ENCODE measurements around the gene TMEM204. TPM values are rescaled to one million over a fixed set of nuclear protein-coding genes. Genes with fewer than 3 reads are reported as not detected.

TMEM204 gene
- total RNA-seq, 2 donors from 2014 or later: 2.9 to 5.0 TPM

DNA sequence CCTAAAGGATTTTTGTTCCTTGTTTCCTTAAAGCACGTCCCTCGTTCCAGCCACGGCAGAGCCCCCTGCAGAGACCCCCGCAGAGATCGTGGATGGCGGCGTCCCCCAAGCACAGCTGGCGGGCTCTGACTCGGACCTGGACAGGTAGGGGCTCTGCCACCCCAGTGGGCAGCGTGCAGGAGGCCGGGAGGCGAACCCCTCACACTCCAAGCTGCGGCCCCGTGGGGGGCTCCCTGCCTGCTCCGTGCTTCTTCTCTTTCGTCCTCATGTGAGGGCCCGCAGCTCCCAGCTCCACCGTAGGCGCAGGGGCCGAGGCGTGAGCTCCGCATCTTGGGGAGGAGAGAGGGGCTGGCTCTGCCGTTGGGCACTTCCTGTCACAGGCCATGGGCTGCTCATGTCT is 31.8 kb upstream of the TMEM204 start:
- Histone ChIP-seq H3K4me3 (no peak overlapping the region), H3K9me3 (no peaks in the 10 kb centered on the region), H3K4me1 (no peaks in the 10 kb centered on the region), H3K9ac (ENCODE audit: low read depth in 2 of 2, low read length in 2 of 2) (no peak overlapping the region), H3K27ac (no peak overlapping the region), H3K27me3 (no peaks in the 10 kb centered on the region), H3K36me3 (peaks cover 6% of the 10 kb centered on the region)
- TF ChIP-seq CTCF (IDR thresholded peaks at IDR 0.05): no peak
- no peak for DNase-seq
- intact Hi-C loops (cut with DNase I): no loop called here

DNA sequence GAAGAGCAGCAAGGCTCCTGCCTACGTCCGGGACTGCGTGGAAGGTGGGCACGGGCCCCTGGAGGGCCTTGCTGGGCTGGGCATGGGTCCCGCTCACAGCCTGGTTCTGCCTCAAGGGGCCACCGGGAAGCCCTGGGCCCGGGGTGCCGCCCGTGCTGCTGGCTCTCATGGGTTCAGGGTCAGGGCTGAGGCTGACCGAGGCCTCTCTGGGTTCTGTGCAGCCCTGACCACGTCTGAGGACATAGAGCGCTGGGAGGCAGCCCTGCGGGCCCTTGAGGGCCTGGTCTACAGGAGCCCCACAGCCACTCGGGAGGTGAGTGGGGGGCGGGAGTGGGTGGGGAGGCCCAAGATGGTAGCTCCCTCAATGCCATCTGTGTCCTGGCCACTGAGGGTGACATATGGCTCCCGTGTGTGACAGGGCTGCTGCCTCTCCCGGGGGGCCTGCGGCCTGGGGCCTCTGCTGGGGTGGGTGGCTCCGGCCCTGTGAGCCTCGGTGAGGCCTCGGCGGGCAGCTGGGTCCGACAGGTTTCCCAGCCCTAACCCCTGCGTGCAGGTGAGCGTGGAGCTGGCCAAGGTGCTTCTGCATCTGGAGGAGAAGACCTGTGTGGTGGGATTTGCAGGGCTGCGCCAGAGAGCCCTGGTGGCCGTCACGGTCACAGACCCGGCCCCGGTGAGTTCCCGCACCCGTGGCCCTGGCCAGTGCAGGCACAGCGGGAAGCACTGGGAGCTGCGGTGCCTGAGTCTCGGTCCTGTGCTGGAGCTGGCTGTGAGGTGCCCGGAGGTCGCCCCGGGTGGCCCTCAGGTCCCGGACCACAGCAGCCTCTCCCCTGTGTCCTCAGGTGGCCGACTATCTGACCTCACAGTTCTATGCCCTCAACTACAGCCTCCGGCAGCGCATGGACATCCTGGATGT is 31.1 kb upstream of the TMEM204 start:
- Histone ChIP-seq H3K27me3 (no peaks in the 10 kb centered on the region), H3K9me3 (no peaks in the 10 kb centered on the region), H3K27ac (no peak overlapping the region), H3K4me3 (no peak overlapping the region), H3K36me3 (peaks cover 6% of the 10 kb centered on the region), H3K4me1 (no peaks in the 10 kb centered on the region), H3K9ac (ENCODE audit: low read depth in 2 of 2, low read length in 2 of 2) (no peak overlapping the region)
- intact Hi-C loops (cut with DNase I): no loop called here
- DNase-seq: no peak
- TF ChIP-seq CTCF (IDR thresholded peaks at IDR 0.05): no peak

DNA sequence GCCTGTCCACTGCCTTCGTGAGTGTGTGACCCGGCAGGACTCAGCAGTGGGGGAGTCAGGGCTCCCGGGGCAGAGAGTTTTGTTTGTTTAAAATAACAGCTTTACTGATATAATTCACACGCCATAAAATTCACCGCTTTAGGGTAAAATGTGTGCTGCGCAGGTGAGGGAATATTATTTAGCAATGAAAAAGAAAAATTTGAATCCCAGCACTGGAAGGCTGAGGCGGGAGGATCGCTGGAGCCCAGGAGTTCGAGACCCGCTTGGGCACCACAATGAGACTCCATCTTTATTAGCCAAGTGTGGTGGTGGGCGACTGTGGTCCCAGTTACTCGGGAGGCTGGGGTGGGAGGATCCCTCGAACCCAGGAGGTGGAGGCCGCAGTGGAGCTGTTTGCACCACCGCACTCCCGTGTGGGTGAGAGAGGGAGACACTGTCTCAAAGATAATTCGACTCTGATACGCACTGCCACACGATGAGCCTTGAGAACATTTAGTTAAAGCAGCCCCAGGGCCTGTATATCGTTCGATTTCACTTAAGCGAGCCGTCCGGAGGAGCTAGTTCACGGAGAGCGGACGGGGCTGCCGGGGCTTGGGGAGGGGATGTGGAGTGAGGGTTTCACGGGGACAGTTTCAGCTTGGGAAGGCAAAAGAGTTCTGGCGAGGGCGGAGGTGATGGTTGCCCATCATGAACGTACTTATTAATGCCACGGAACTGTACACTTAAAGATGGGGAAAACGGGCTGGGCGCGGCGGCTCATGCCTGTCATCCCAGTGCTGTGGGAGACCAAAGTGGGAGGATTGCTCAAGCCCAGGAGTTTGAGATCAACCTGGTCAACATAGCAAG is 30.1 kb upstream of the TMEM204 start:
- no peaks in the 10 kb centered on the region for H3K27me3 ChIP-seq
- H3K9ac ChIP-seq (ENCODE audit: low read depth in 2 of 2, low read length in 2 of 2): no peak overlapping the region
- TF ChIP-seq CTCF (IDR thresholded peaks at IDR 0.05): no peak
- H3K27ac ChIP-seq: no peak overlapping the region
- H3K9me3 ChIP-seq: no peaks in the 10 kb centered on the region
- peaks cover 6% of the 10 kb centered on the region for H3K36me3 ChIP-seq
- intact Hi-C loops (cut with DNase I): no loop called here
- DNase-seq: no peak
- H3K4me3 ChIP-seq: no peak overlapping the region
- no peaks in the 10 kb centered on the region for H3K4me1 ChIP-seq

DNA sequence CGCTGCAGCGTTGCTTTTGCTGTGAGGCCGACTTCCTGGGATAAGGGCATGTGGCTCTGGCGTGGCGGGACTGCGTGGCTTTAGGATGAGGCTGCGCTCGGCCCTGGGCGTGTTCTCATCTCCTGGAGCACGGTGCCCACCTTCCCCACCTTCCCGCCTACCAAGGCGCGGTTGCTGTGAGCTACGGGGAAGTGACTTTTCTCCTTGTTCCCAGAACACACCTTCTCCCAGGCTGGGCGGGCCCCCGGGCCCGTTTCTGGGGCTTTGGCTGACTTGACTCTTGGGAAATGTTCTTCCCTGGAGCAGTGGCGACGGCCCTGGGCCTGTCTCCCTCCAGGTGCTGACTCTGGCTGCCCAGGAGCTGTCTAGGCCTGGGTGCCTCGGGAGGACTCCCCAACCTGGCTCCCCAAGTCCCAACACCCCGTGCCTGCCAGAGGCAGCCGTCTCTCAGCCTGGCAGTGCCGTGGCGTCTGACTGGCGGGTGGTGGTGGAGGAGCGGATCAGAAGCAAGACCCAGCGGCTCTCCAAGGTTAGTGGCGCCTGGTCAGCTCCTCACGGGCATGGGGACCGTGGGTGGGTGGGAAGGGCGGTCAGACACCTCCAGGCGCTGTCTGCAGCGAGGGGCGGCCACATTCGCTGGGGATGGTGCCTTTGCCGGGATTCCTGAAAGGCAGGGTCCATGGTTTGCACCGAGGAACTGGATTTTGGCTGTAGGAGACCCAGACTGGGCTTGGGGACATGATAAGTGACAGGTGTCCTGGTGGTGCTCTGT is 28.2 kb upstream of the TMEM204 start:
- peaks cover 6% of the 10 kb centered on the region for H3K36me3 ChIP-seq
- no peak overlapping the region for H3K27ac ChIP-seq
- H3K27me3 ChIP-seq: no peaks in the 10 kb centered on the region
- H3K4me3 ChIP-seq: no peak overlapping the region
- no peaks in the 10 kb centered on the region for H3K9me3 ChIP-seq
- DNase-seq: no peak
- TF ChIP-seq CTCF (IDR thresholded peaks at IDR 0.05): no peak
- H3K4me1 ChIP-seq: no peaks in the 10 kb centered on the region
- intact Hi-C loops (cut with DNase I): no loop called here
- no peak overlapping the region for H3K9ac ChIP-seq (ENCODE audit: low read depth in 2 of 2, low read length in 2 of 2)

DNA sequence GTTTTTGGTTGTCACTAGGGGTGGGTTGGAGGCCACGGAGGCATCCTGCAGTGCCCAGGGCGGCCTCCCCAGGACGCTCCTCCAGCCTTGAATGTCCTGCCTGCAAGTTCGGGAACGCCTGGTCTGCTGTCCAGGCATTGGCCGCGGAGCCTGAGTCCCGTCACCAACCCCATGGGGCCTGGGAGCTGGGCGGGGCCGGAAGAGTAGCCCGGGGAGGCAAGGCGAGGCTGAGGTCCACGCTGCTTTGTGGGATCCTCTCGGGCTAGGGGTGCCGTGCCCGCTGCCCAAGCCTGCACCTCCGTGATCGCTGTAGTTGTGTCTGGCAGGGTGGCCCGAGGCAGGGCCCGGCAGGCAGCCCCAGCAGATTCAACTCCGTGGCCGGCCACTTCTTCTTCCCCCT is 27.6 kb upstream of the TMEM204 start:
- H3K9me3 ChIP-seq: no peaks in the 10 kb centered on the region
- H3K36me3 ChIP-seq: peaks cover 6% of the 10 kb centered on the region
- H3K27ac ChIP-seq: no peak overlapping the region
- H3K4me1 ChIP-seq: no peaks in the 10 kb centered on the region
- TF ChIP-seq CTCF (IDR thresholded peaks at IDR 0.05): no peak
- DNase-seq: no peak
- intact Hi-C loops (cut with DNase I): no loop called here
- no peaks in the 10 kb centered on the region for H3K27me3 ChIP-seq
- no peak overlapping the region for H3K4me3 ChIP-seq
- H3K9ac ChIP-seq (ENCODE audit: low read depth in 2 of 2, low read length in 2 of 2): no peak overlapping the region
